HL-60 (cell line): ENCODE measurements around the gene PP2D1.

Source experiments
- DNase-seq, 2 experiments: peaks; one replicate each; pipeline ENCODE4 v3.0.0-alpha.2; 2010 to 2020; ENCODE audit warnings: low read depth in 1 of 2, low spot score in 1 of 2
- H3K27ac ChIP-seq: fragments of 250-450 bp; sonication (Bioruptor Pico); replicated peaks from 2 replicates; pipeline ENCODE4 v1.5.1; 2020; ENCODE audit warnings: mild to moderate bottlenecking, moderate library complexity
- H3K27me3 ChIP-seq: fragments of 250-450 bp; sonication (Bioruptor Pico); 2 replicates; pipeline ENCODE4 v1.5.1; 2021; ENCODE audit warnings: mild to moderate bottlenecking, moderate library complexity; ENCODE audit not compliant: insufficient read depth, poor library complexity, severe bottlenecking
- H3K4me3 ChIP-seq: replicated peaks from 2 replicates; pipeline ENCODE4 v1.5.1; 2011; ENCODE audit warnings: mild to moderate bottlenecking, control low read depth, low read length; ENCODE audit not compliant: insufficient read depth
- CTCF ChIP-seq: IDR thresholded peaks from one replicate; pipeline ENCODE4 v1.5.1; 2011; ENCODE audit warnings: low read length, control low read depth, inconsistent platforms; ENCODE audit not compliant: insufficient read depth
- GABPA ChIP-seq: IDR thresholded peaks from 2 replicates; pipeline ENCODE4 v1.6.1; 2012; ENCODE audit warnings: low read depth
- POLR2AphosphoS5 ChIP-seq: IDR thresholded peaks from 2 replicates; pipeline ENCODE4 v1.6.1; 2012; ENCODE audit warnings: low read depth
- REST ChIP-seq: IDR thresholded peaks from 2 replicates; pipeline ENCODE4 v1.6.1; 2012; ENCODE audit warnings: low read depth; ENCODE audit not compliant: insufficient replicate concordance
- SPI1 ChIP-seq: IDR thresholded peaks from 2 replicates; pipeline ENCODE4 v1.6.1; 2012; ENCODE audit warnings: low read depth, mild to moderate bottlenecking, borderline replicate concordance

The PP2D1 gene

GRCh38 chr3:19972054-19972453 is 40.0 kb downstream of the PP2D1 start:
- no peak for DNase-seq
- TF ChIP-seq SPI1 (no peak), REST (no peak), POLR2AphosphoS5 (no peak), GABPA (no peak), CTCF (no peak)
- no peak overlapping the region for H3K27ac ChIP-seq
- no peaks in the 10 kb centered on the region for H3K27me3 ChIP-seq
- H3K4me3 ChIP-seq: no peak overlapping the region

GRCh38 chr3:19970327-19970726 is 41.7 kb downstream of the PP2D1 start:
- TF ChIP-seq POLR2AphosphoS5: no peak
- TF ChIP-seq REST: no peak
- no peak for TF ChIP-seq SPI1
- TF ChIP-seq GABPA: no peak
- TF ChIP-seq CTCF: no peak
- no peak for DNase-seq
- H3K27ac ChIP-seq: no peak overlapping the region
- no peaks in the 10 kb centered on the region for H3K27me3 ChIP-seq
- H3K4me3 ChIP-seq: no peak overlapping the region

GRCh38 chr3:19967812-19968211 is 44.3 kb downstream of the PP2D1 start:
- no peaks in the 10 kb centered on the region for H3K27me3 ChIP-seq
- no peak for TF ChIP-seq GABPA
- DNase-seq: no peak
- no peak overlapping the region for H3K4me3 ChIP-seq
- H3K27ac ChIP-seq: no peak overlapping the region

GRCh38 chr3:19967208-19967607 is 44.9 kb downstream of the PP2D1 start:
- TF ChIP-seq POLR2AphosphoS5 (no peak), SPI1 (no peak), GABPA (no peak)
- H3K27me3 ChIP-seq: no peaks in the 10 kb centered on the region
- no peak overlapping the region for H3K27ac ChIP-seq
- H3K4me3 ChIP-seq: no peak overlapping the region
- no peak for DNase-seq

- Histone ChIP-seq H3K27me3 (no peaks in the 10 kb centered on the region), H3K4me3 (no peak overlapping the region), H3K27ac (no peak overlapping the region)
- TF ChIP-seq SPI1: no peak
- TF ChIP-seq POLR2AphosphoS5: no peak
- TF ChIP-seq REST: no peak
- TF ChIP-seq CTCF: no peak
- no peak for TF ChIP-seq GABPA
- DNase-seq: no peak
Observed at GRCh38 chr3:19961960-19962359, 50.1 kb downstream of the PP2D1 start.
